GM20431 (cell line): ENCODE measurements around the gene SH2D6.
"Not testable (repeated sequence)": the region's sequence is repeated elsewhere in the genome, so short reads cannot be mapped to it uniquely, and the experiment has no call there.

ENCODE experiments used
- in situ Hi-C: fragments of 300-500 bp; cut with MseI, MboI; formaldehyde crosslinking; loops from one replicate; pipeline ENCODE4 v1.15.0; 2020; ENCODE audit warnings: low sequenced_read_pairs; ENCODE audit not compliant: unreplicated experiment

Gene SH2D6

DNA sequence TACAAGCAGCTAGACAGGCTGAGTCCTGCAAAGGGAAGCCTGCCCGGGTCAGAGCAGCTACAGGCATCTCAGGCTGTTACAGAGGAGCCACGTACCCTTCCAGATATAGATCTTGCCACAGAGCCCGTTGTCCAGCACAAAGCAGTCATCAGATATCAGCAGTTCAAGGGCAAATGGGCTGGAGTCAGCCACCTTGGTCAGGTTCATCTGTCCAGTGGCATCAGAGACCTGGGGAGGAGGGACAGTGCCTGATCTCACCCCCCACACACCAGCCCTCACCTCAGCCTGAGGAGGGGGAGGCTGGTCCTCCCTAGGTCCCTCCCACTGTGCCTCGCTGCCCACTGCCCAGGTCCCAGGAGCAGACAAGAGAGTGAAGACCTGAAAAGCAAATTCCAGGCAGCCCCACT is 20.6 kb upstream of the SH2D6 start:
- in situ Hi-C loops, result no loop called here

DNA sequence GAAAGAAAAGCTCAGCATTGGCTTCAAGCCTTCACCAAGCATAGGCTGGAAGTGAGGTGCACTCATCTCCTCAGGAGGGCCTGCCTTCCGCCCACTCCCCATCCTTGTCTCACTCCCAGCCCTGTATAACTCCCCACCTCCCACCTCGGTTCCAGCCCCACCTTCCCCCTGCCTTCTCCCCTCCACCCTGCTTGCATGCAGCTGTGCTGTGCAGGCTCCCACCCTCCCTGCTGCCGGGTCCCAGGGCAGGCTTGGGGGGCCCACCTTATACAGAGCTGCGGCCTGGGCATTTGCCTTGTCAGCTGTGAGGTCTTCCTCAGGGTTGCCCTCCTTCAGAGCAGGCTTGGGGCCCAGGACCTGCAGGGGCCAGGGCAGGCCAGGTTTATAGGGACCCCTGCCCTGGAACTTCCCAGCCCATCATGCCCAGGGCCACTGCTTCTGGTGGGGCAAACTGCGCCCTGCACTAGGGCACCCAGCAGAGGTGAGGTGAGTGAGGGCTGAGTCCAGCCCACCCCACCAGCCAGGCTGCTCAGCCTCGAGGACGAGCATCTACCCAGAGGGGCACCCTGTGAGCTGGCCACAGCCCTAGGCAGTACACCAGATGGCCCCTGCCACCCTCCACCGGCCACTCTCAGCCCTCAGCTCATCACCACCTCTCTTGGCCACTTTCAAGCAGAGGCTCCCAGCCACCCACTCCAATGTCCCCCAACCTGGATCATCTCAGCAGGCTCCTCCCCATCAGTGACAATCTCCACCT is 19.9 kb upstream of the SH2D6 start:
- in situ Hi-C loops, result no loop called here

DNA sequence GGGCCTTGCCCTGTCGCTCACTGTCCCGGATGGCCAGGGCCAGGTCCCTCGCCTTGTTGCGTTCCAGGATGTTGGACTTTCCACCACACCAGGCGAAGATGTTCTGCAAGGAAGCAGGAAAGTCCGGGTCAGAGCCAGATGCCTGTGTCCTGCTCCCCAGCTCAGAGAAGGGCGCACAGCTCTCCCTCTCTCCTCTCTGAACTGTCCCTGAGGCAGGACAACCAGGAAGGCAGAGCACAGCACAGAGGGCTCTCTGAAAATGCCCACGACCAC is 19.4 kb upstream of the SH2D6 start:
- in situ Hi-C loops, result no loop called here

DNA sequence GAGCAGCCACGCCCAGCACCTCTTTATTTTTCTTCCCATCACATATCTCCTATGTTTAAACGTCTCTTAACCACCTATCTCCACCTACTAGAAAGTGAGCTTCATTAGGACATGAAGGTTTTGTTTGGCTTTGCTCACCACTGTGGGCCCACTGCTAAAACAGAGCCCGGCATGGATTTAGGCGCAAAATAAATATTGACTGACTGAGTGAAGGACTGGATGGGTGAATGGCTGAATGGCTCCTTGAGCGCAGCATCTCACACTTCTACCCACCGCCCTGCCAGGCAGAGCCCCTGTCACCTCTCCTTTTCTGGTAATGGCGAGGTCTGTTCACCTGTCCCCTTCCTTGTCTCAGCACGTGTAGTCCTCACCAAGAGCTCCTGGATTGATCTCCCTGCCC is 18.5 kb upstream of the SH2D6 start:
- in situ Hi-C loops, result no loop called here

DNA sequence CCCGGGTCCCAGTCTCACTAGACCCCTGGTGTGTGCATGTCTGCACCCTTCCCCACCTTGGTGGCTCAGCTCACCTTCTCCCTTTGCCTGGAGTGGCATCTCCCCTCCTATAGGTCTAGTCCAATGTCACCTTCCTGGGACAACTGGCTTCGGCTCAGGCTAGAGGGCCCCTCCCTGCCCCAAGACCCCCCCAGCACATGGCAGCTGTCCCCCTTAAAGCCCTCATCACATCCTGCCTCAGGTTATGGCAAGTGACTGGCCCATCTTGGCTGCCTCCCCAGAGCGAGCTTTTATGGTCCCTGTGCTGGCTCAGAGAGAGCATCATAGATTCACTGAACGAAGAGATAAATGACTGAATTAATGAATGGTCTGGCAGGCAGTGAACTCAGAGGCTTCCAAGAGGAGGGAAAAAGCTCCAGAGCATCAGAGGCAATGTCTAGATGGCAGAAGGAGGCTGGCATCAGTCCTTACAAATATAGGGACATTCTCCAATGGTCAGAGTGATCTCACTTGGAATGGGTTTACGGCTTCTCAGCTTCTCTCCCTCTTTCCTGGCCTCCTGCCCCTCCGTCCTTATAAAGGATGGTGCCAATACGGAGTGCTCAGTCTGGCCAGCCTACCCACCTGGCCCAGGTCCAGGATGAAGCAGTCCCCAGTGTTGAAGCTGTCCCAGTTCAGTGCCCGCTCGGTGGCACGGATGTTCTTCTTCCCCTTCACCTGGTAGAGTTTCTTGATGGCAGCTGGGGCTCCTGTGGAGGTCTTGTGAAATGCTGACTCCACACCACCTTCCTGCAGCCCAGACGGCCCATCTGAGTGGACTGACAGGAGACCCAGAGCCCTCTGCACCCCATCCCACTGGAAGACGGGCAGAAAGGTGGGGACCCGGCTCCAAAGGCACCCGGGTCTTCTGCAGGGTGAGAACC is 17.7 kb upstream of the SH2D6 start:
- in situ Hi-C loops, result no loop called here

DNA sequence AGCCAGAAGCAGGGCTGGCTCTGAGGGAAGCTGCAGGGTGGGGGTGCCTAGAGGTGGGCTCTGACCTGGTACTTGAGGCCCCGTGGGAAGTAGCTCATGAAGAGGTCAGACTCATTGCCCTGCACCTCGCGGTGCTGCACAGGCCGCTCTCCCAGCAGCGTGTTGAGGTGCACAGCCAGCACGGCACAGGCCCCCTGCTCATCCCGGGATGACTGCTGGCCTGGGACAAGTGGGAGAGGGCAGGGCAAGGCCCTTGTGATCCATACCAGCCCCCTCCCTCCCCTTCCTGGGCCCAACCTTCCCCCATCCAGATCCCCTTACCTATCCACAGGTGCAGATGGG is 17.1 kb upstream of the SH2D6 start:
- in situ Hi-C loops, result no loop called here

DNA sequence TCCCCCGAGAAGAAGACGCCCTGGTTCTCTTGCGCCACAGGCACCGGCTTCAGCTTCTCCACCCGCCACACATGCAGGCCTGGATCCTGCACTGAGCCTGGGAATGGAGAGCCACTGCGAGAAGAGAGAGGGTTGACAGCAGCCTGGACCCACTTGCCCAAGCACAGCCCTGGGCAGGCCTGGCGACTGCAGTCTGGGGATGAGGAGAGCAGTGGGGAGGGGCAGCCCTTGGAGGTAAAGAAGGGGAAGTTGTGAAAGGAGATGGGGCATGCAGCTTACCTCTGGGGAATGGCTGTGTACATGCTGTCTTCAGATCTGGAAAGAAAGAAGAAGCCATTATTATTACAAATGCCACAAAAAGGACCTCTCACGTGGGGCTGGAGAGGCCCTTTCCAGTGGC is 16.7 kb upstream of the SH2D6 start:
- in situ Hi-C loops, result no loop called here

DNA sequence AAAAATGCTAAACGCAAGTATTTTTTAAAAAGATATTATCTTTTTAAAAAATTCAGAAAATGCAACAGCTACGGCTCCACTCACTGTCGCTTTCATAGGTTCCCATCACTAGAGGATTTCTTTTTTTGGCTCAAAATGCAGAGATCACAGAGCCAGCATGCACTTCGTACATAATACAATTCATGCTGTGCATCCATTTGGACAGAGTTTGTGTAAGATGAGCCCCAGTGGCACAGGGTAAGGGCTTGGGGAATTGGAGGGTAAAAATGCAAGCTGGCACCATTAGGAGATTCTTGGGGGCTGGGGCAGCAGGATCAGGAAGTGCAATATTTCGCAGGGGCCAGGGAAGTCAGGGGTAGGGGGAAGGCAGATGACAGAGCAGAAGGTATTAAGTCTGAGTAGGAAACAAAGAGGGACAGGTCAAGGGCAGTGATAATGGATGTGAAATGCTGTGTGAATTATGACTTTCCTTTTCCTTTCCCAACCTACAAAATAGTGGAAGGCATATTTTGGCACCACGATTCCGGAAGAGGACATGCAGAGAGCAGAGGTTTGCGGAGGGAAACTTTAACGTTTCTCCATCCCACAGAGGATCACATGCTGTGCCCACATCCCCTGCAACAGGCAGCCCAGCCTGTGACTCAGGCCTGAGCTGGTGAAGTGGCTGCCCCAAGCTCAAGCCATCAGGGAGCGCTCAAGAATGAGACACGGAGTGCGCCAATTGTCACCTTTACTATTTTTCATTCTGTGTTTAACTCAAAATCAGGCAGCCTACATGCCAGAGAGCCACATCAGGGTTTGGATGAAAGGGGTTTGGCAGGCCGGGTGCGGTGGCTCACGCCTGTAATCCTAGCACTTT is 13.1 kb upstream of the SH2D6 start:
- in situ Hi-C loops, result no loop called here

DNA sequence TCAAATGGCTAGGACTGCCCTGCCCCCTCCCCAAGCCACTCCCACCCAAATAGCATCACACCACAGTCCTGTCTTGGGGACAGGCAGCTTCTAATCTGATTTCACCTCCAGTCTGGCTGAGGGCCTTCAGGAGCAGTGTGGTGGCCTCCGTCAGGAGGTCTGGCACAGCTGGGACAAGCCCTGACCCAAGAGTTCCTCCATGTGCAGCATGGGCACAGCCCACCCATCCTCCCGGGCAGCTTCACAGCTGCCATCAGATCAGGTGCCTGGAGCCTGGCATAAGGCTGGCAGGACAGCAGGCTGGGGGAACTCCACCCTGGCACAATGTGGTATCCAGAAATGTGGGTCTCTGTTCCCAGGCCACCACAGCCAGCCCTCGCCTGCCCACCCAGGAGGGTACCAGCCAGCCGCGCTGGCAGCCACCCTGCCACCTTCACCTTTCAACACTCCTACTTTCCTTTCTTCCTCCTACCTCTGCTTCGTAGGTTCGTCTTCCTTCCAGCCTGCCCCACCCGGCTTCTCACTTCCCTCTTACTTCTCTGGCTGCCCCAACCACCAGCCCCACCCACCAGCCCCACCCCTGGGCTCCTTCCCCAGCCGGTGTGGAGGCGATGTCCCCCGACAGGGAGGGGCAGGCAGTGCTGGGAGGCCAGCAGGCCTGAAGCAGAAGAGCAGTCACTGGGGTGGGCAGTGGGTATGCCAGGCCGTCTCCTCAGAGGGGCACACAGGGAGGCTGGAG is 8.5 kb upstream of the SH2D6 start, which contains the start of gene CAPG:
Gene CAPG, minus strand, starts transcription at position 522 of the 739 bp plus-strand sequence. CDS start 8,221 bp downstream, outside the sequence.
- in situ Hi-C loops, result no loop called here

DNA sequence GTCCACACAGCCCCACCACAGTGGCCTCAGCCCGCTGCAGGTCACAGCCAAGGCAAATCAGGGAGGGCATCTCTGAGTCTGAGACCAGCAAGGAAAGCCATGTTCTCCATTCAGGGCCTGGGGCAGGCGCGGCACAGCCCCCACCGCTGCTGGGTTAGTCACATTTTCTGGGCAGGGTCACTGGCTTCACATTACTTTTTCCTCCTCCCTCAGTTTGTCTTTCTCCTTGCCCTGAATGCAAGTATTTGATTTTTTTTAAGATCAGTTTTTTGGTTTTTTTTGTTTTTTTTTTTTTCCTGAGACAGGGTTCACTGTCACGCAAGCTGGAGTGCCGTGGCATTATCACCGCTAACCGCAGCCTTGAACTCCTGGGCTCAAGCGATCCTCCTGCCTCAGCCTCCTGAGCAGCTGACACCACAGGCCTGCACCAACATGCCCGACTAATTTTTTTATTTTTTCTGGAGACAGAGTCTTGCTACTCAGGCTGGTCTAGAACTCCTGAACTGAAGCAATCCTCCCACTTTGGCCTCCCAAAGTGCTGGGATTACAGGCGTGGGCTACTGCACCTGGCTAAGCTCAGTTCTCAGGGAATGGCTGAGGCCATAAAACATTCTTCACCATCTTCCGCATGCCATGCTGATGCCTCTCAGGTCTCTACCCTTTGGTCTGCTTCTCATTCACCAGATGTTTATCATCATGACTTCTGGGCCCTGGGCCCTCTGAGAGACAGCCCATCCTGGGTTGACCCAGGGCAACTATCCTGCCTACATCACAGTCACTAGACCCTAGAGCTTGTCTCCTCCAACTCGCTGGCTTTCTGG is 7.7 kb upstream of the SH2D6 start:
- in situ Hi-C loops, result no loop called here

DNA sequence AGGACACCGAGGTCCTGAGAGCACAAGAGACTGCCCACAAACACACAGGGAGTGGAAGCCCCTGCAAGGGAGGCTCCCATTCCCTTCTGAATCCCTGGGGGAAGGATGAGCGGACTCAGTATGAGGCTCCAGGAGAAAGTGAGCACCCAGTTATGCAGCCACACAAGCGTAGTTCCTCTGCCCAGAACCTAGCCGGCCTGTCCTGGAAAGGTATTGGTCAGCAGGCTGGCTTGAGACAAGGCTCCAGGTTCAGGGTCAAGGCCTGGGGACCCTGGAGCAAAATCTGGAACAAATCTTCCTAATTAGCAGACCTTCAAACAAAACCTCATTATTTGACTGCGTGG is 7.1 kb upstream of the SH2D6 start:
- in situ Hi-C loops, result no loop called here

DNA sequence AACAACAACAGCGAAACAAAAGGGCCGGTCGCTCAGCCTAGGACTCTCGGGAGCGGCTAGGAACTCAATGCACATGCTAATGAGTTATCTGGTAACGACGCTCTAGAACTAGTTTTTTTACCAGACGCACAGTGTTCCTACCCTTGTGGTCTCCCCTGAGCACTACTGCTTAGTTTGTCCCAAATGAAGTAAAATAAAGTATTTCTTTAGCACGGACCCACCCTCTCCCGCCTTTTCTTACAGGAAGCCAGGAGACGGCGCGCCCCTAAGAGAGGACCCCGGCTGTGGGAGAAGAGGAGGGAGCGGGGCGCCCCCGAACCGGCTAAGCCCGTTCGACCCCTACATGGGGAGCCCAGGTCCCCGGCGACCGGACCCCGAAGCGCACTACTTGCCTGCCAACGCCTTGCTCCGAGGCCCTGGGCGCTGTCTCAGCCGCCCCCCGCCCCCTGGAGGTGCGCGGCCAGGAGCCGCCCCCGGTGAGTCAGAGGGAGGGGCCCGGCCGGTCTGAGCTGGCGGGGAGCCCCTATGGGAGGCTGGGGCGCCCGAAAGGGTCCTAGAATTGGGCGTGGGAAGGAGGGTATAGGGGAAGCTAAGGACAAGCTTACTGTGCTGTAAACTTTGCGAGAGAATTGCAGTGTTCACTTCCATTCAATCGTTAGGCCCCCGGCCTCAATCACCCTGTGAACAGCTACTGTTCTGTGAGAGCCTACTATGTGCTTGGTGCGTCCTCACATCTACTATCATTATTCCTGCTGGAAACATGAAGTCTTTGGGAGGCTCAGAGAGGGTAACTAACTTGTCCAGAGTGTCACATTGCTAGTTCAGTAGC is 4.7 kb upstream of the SH2D6 start:
- in situ Hi-C loops, result no loop called here

DNA sequence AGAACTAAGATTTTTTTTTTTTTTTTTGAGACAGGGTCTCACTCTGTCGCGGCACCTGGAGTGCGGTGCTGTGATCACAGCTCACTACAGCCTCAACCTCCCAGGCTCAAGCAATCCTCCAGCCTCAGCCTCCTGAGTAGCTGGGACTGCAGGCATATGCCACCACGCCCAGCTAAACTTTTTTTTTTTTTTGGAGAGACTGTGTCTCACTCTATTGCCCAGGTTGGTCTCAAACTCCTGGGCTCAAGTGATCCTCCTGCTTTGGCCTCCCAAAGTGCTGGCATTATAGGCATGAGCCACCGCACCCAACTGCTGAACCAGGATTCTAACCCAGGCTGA is 4.1 kb upstream of the SH2D6 start:
- in situ Hi-C loops, result not testable (repeated sequence)

DNA sequence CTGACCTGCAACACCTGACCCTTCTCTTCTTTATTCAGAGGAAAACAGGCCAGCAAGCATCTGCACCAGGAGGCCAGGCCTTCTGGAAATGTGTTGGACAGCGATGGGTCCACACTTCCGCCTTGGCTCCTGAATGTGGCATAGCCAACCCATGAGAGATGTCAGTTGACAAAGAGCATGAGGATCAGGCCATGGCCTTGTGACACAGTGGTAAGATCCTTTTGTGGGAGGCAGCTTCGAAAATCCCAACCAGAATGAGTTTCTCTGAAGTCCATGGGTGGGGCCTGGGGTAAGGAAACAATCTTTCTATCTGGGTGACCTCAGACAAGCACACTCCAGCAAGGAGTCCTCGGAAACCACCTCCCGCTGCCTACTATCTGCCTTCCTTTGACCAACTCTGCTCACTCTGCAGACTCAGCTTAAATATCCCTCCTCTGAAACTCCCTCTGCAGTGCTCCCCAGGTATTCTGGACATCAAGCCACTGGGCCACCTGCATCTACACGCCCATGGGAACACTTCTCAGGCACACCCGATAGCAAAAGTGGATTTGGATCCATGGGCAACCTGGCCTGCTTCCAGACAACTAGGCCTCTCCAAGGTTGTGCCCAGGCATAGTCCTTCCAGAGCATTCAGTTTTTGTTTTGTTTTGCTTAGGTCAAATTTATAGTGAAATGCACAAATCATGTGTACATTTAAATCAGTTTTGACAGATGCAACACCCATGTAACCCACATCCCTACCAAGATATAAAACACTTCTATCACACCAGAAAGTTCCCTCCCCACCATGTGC is 3.6 kb upstream of the SH2D6 start:
- in situ Hi-C loops, result no loop called here

DNA sequence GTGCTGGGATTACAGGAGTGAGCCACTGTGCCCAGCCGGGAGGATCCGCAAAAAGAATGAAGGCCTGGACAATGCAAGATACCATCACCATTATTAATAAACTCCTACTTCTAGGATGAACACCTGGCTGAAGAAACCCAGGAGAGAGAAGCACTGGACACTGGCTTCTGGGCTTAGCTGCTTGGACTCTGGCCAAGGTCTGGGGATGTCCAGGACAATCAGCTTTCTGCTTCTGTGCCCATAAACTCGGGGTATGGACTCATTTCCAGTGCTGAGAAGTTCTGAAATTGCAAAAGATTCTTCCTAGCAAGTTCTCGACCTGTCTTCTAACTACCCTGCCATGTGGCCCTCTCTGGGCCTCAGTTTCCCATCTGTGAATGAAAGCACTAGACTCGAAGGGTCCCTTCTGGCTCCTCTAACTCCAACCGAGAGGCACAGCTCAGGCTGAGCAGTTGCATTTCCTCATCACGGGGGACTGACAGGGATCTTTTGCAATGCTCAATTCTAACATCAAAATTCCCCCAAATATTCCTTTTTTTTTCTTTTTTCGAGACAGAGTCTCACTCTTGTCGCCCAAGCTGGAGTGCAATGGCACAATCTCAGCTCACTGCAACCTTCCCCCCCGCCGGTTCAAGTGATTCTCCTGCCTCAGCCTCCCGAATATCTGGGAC is 2.4 kb upstream of the SH2D6 start:
- in situ Hi-C loops, result no loop called here

DNA sequence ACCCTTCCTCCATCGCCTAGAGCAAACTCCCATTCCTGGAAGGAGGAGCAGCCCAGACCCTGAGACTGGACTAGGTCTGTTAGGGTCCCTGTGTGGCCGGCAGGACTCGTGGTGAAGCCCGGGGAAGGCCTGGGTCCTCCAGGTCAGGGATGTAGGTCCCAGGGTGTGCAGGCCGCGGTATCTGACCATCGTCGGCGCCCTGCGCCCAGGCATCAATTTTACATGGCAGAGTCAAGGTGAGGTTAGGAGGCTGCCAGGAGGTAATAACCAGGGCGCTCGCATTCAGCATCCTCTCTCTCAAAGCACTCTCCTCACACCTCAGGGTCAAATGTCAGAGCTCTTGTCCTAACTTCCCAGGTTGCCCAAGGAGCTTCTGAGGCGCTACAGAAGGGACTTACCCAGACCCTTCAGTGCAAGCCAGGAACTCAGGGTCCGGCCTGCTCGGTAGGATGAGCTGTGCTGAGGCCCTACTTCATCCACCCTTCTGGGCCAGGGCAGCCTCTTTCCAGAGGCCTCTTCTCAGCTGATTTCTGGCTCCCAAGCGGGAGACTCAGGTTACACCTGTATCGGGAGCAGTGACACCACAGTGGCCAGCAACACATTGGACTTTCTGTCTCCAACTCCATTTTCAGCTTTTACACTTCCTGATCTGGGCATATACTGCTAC is 628 bp downstream of the SH2D6 start:
- in situ Hi-C loops, result no loop called here
